Measurements from ENCODE around the gene PRSS21.

The PRSS21 gene

GRCh38 chr16:2816751-2817339, at the start of gene PRSS21:
Gene PRSS21, plus strand, starts transcription at chr16:2817237. Its CDS starts 32 bp downstream, at chr16:2817269.
- DNase-seq = no peak

GRCh38 chr16:2767891-2768290, 49.1 kb upstream of the PRSS21 start:
- no peak for DNase-seq

- no peak for DNase-seq
These were observed 48.5 kb upstream of the PRSS21 start for GRCh38 chr16:2768403-2769089.

GRCh38 chr16:2769100-2769529, 47.9 kb upstream of the PRSS21 start:
- DNase-seq = no peak

- no peak for DNase-seq
These were observed 47.4 kb upstream of the PRSS21 start for GRCh38 chr16:2769675-2770056.

GRCh38 chr16:2770057-2770951, 46.7 kb upstream of the PRSS21 start:
- DNase-seq = peak in 1 of 2 experiments; percentile 22

GRCh38 chr16:2771496-2772402, 45.3 kb upstream of the PRSS21 start:
- no peak for DNase-seq

- no peak for DNase-seq
These were observed 43.7 kb upstream of the PRSS21 start for GRCh38 chr16:2773188-2773968.

- no peak for DNase-seq
These were observed 42.7 kb upstream of the PRSS21 start for GRCh38 chr16:2774161-2774891.

GRCh38 chr16:2775131-2775716, 41.8 kb upstream of the PRSS21 start:
- DNase-seq = no peak

- DNase-seq = no peak
These were observed 41.1 kb upstream of the PRSS21 start for GRCh38 chr16:2775765-2776499.

GRCh38 chr16:2776500-2777139, 40.4 kb upstream of the PRSS21 start:
- no peak for DNase-seq

- DNase-seq = peak; percentile 30 to 85
These were observed 39.7 kb upstream of the PRSS21 start, which contains the start of gene ELOB for GRCh38 chr16:2777231-2777902. Gene ELOB, minus strand, starts transcription at chr16:2777280. Its CDS starts 41 bp downstream, at chr16:2777239.

- DNase-seq = no peak
These were observed 39.0 kb upstream of the PRSS21 start for GRCh38 chr16:2777903-2778629.

- DNase-seq = no peak
These were observed 38.4 kb upstream of the PRSS21 start for GRCh38 chr16:2778630-2778958.

- DNase-seq = no peak
These were observed 37.7 kb upstream of the PRSS21 start for GRCh38 chr16:2779151-2779920.

Data from NCI-H526 (cell line).